ENCODE measurements around the gene PDAP1.
"Not testable (repeated sequence)": the region's sequence is repeated elsewhere in the genome, so short reads cannot be mapped to it uniquely, and the experiment has no call there.

The PDAP1 gene

GRCh38 chr7:99359465-99360154, 48.8 kb downstream of the PDAP1 start:
- no peak overlapping the region for H3K4me3 ChIP-seq (ENCODE audit: low read length)
- DNase-seq (ENCODE audit: low read depth): no peak
- no peak for TF ChIP-seq CTCF (conservative IDR thresholded peaks at IDR 0.05; ENCODE audit: low read length)

- H3K4me3 ChIP-seq (ENCODE audit: low read length); DNase-seq (ENCODE audit: low read depth): not testable (repeated sequence)
These were observed 49.9 kb downstream of the PDAP1 start for GRCh38 chr7:99358521-99358920.

GRCh38 chr7:99357701-99358490, 50.5 kb downstream of the PDAP1 start:
- no peak overlapping the region for H3K4me3 ChIP-seq (ENCODE audit: low read length)
- no peak for DNase-seq (ENCODE audit: low read depth)
- TF ChIP-seq CTCF (conservative IDR thresholded peaks at IDR 0.05; ENCODE audit: low read length): no peak

- no peak for TF ChIP-seq CTCF (conservative IDR thresholded peaks at IDR 0.05; ENCODE audit: low read length)
- no peak for DNase-seq (ENCODE audit: low read depth)
- no peak overlapping the region for H3K4me3 ChIP-seq (ENCODE audit: low read length)
These were observed 53.3 kb downstream of the PDAP1 start for GRCh38 chr7:99355098-99355497.

GRCh38 chr7:99352247-99352646, 56.1 kb downstream of the PDAP1 start:
- DNase-seq (ENCODE audit: low read depth): no peak
- no peak for TF ChIP-seq CTCF (conservative IDR thresholded peaks at IDR 0.05; ENCODE audit: low read length)
- no peak overlapping the region for H3K4me3 ChIP-seq (ENCODE audit: low read length)

- not testable (repeated sequence) for H3K4me3 ChIP-seq (ENCODE audit: low read length); DNase-seq (ENCODE audit: low read depth)
These were observed 57.8 kb downstream of the PDAP1 start for GRCh38 chr7:99350641-99351040.

Measured in AG10803 (cell line).